ENCODE measurements around the gene LETM1.

Gene LETM1

DNA sequence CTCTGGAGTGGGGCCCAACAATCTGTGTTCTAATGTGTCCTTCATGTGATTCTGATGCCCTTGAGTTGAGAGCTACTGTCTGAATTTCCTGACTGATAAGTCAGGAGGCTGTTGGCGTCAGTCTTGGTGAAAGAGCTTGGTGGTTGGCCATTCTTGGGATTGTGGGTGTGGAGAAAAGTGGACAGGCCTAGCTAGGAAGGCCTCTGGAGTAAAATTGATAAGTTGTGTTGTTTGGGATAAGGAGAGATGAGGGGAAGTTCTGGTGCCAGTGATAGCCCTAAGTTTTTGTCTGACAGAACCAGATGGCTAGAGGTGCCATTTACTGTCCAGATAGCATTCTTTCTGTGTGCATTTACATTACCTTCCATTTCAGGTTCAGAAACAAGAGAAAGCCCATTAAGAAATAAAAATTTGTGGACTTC, 26.9 kb upstream of the LETM1 start:
- no peak for TF ChIP-seq CTCF (IDR thresholded peaks at IDR 0.05; ENCODE audit: low read depth, low read length)
- H3K4me3 ChIP-seq (ENCODE audit: low read depth, low read length) = no peak overlapping the region
- H3K36me3 ChIP-seq = peaks cover 63% of the 10 kb centered on the region
- no peak overlapping the region for H3K27ac ChIP-seq
- DNase-seq = no peak
- H3K9me3 ChIP-seq (ENCODE audit: severe bottlenecking) = no peaks in the 10 kb centered on the region
- no peaks in the 10 kb centered on the region for H3K27me3 ChIP-seq (ENCODE audit: insufficient read depth, low read depth, severe bottlenecking)

DNA sequence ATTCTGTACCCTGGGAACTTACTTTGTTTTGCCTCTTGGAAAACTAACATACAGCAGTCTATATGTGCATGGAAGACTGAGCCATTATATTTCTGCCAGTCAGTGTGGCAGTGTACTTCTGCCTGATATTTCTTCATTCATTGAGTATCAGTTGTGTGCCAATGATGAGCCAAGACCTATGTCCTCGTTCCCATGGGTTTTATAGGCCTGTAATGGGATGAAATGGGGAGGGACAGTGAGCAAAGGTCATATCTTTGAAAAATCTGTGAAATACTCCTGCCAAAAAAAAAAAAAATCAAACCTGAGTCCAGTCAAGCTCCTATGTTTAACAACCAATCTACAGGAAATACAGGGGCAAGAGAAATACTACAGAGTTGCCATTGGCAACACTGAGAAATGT, 24.4 kb upstream of the LETM1 start:
- H3K36me3 ChIP-seq = peaks cover 60% of the 10 kb centered on the region
- no peaks in the 10 kb centered on the region for H3K27me3 ChIP-seq (ENCODE audit: insufficient read depth, low read depth, severe bottlenecking)
- no peaks in the 10 kb centered on the region for H3K9me3 ChIP-seq (ENCODE audit: severe bottlenecking)
- no peak for DNase-seq
- no peak overlapping the region for H3K4me3 ChIP-seq (ENCODE audit: low read depth, low read length)
- H3K27ac ChIP-seq = no peak overlapping the region
- TF ChIP-seq CTCF (IDR thresholded peaks at IDR 0.05; ENCODE audit: low read depth, low read length) = no peak

DNA sequence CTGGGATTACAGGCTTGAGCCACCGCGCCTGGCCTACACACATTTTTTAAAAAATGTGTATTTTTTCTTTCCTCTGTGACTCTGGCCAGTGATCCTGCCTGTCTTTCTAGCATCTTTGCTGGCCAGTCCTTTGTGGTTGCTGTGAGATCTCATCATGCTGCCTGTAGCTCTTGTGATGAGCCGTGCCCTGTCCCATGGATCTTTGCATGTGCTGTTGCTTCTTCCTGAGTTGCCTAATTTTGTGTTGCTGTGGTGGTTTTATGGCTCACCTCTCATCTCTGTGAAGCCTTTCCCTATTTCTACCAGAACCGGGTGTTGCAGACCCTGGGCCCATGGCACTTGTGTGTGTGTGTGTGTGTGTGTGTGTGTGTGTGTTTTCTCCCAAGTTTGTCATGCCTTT, 23.5 kb upstream of the LETM1 start:
- no peaks in the 10 kb centered on the region for H3K27me3 ChIP-seq (ENCODE audit: insufficient read depth, low read depth, severe bottlenecking)
- H3K9me3 ChIP-seq (ENCODE audit: severe bottlenecking) = no peaks in the 10 kb centered on the region
- H3K4me3 ChIP-seq (ENCODE audit: low read depth, low read length) = no peak overlapping the region
- peaks cover 55% of the 10 kb centered on the region for H3K36me3 ChIP-seq
- no peak for TF ChIP-seq CTCF (IDR thresholded peaks at IDR 0.05; ENCODE audit: low read depth, low read length)
- DNase-seq = no peak
- H3K27ac ChIP-seq = no peak overlapping the region

DNA sequence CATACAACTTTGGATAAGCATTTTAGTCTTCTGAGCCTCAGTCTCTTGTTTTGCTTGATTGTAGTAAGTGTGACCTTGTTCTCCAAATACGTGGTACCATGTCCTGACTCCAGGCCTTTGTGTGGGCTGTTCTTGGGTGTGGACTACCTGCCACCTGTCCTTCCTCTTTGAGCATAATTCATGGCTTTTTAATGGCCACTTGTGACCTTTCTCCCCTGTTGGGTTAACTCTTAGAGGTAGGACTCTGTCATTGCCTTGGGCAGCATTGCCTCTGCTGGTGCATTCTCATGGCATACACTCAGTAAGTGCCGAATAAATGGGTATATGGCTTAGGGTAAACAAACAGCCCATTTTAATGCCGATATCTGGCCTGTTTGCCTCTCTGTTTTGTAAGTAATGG, 18.2 kb upstream of the LETM1 start:
- Histone ChIP-seq H3K27me3 (ENCODE audit: insufficient read depth, low read depth, severe bottlenecking) (no peaks in the 10 kb centered on the region), H3K9me3 (ENCODE audit: severe bottlenecking) (no peaks in the 10 kb centered on the region), H3K4me3 (ENCODE audit: low read depth, low read length) (no peak overlapping the region), H3K36me3 (peaks cover 20% of the 10 kb centered on the region), H3K27ac (peak overlapping the region; percentile 14; the same call in 1 of the 2 replicates)
- no peak for DNase-seq
- no peak for TF ChIP-seq CTCF (IDR thresholded peaks at IDR 0.05; ENCODE audit: low read depth, low read length)

DNA sequence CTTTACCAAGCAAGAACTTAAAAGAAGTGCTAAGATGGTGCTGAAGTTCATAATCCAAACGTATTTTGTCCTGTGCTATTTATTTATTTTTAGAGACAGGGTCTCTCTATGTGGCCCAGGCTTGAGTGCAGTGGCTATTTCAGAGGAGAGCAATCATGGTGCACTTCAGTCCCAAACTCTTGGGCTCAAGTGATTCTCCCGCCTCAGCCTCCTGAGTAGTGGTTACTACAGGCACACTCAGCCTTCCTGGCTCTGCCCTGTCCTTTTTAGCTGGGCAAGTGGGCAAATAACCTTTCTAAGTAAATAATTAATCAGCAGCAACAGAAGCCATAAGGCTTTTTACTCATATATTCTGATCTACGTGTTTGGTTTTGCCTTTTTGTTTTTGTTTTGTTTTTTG, 17.8 kb upstream of the LETM1 start:
- H3K27ac ChIP-seq = peak overlapping the region; percentile 14
- no peak for DNase-seq

More for the DNA sequence above, 17.8 kb upstream of the LETM1 start:
- no peak for TF ChIP-seq CTCF (IDR thresholded peaks at IDR 0.05; ENCODE audit: low read depth, low read length)
- H3K27me3 ChIP-seq (ENCODE audit: insufficient read depth, low read depth, severe bottlenecking) = no peaks in the 10 kb centered on the region
- H3K4me3 ChIP-seq (ENCODE audit: low read depth, low read length) = no peak overlapping the region
- no peaks in the 10 kb centered on the region for H3K9me3 ChIP-seq (ENCODE audit: severe bottlenecking)
- peaks cover 19% of the 10 kb centered on the region for H3K36me3 ChIP-seq

All from WERI-Rb-1 (cell line).